Suprapubic skin (tissue), 4 donors: ENCODE measurements around the gene AGBL5. TPM values are rescaled to one million over a fixed set of nuclear protein-coding genes. Genes with fewer than 3 reads are reported as not detected.

Experiments used
- DNase-seq, 2 donors: peaks; one replicate each; pipeline ENCODE4 v3.0.0-alpha.2; 2019; ENCODE audit warnings: low spot score in 2 of 2
- H3K27ac ChIP-seq: fragments of 200-600 bp; sonication (generic); one replicate; pipeline ENCODE4 v1.5.1; 2019
- H3K27me3 ChIP-seq: fragments of 200-600 bp; sonication (generic); one replicate; pipeline ENCODE4 v1.5.1; 2019
- H3K36me3 ChIP-seq: fragments of 200-600 bp; sonication (generic); one replicate; pipeline ENCODE4 v1.5.1; 2019
- H3K4me1 ChIP-seq: fragments of 200-600 bp; sonication (generic); one replicate; pipeline ENCODE4 v1.5.1; 2019
- H3K4me3 ChIP-seq: fragments of 200-600 bp; sonication (generic); one replicate; pipeline ENCODE4 v1.5.1; 2019; ENCODE audit warnings: mild to moderate bottlenecking
- H3K9me3 ChIP-seq: fragments of 200-600 bp; sonication (generic); one replicate; pipeline ENCODE4 v1.5.1; 2019
- CTCF ChIP-seq, 2 donors: fragments of 200-600 bp in 1 of 2; fragments of 450-650 bp in 1 of 2; sonication (generic) in 1 of 2; IDR thresholded peaks; one replicate each; pipeline ENCODE4 v1.5.1; 2016 to 2019; ENCODE audit warnings: antibody characterized with exemption in 2 of 2, mild to moderate bottlenecking in 1 of 2, moderate library complexity in 1 of 2
- EP300 ChIP-seq: sonication (generic); formaldehyde crosslinking; IDR thresholded peaks from one replicate; pipeline ENCODE4 v1.6.1; 2017; ENCODE audit warnings: antibody characterized with exemption
- POLR2A ChIP-seq, 2 donors: fragments of 450-650 bp; IDR thresholded peaks; one replicate each; pipeline ENCODE4 v1.6.1; 2017; ENCODE audit warnings: antibody characterized with exemption in 2 of 2, mild to moderate bottlenecking in 2 of 2, moderate library complexity in 2 of 2
- POLR2AphosphoS5 ChIP-seq, 3 donors: sonication (generic); formaldehyde crosslinking; IDR thresholded peaks; one replicate each; pipeline ENCODE4 v1.6.1; 2017; ENCODE audit warnings: antibody characterized with exemption in 3 of 3
- WGBS: methylation state at CpG from one replicate; pipeline ENCODE4 v1.1.5; 2018; 5-methylcytosine and 5-hydroxymethylcytosine counted together
- total RNA-seq, 4 donors: library from RNA; depleted of rRNA; stranded (reverse); fragments of >200 nt; gene quantifications; one replicate each; pipeline ENCODE4 v1.1.0, GENCODE V29; 2016

Gene AGBL5
- total RNA-seq, 4 donors from 2014 or later: 15.3 to 18.9 (median 18.5) TPM

- DNase-seq: no peak
- WGBS: 4% methylated on average over 8 of the region's 11 CpGs
- H3K4me3 ChIP-seq: peak overlapping the region; percentile 94
- H3K27me3 ChIP-seq: no peaks in the 10 kb centered on the region
- no peaks in the 10 kb centered on the region for H3K9me3 ChIP-seq
- TF ChIP-seq POLR2AphosphoS5 (IDR thresholded peaks at IDR 0.05): no peak
- TF ChIP-seq CTCF (IDR thresholded peaks at IDR 0.05): no peak
- no peak for TF ChIP-seq EP300
- TF ChIP-seq POLR2A (IDR thresholded peaks at IDR 0.05): no peak
- peak overlapping the region; percentile 91 for H3K27ac ChIP-seq
- peaks cover 27% of the 10 kb centered on the region for H3K36me3 ChIP-seq
- peaks cover 46% of the 10 kb centered on the region for H3K4me1 ChIP-seq
Observed at GRCh38 chr2:27070653-27071276, 19.3 kb downstream of the AGBL5 start.

GRCh38 chr2:27071277-27071989, 20.0 kb downstream of the AGBL5 start, which contains the start of gene OST4:
Gene OST4, minus strand, starts transcription at chr2:27071654.
- WGBS: 0% methylated on average over 6 of the region's 86 CpGs
- peak; percentile 95 for DNase-seq
- Histone ChIP-seq H3K4me3 (peak within 1 kb of the TSS; percentile 94), H3K9me3 (no peaks in the 10 kb centered on the region), H3K27me3 (no peaks in the 10 kb centered on the region), H3K36me3 (peaks cover 23% of the 10 kb centered on the region), H3K4me1 (peaks cover 47% of the 10 kb centered on the region), H3K27ac (peak within 1 kb of the TSS; percentile 91)
- TF ChIP-seq POLR2AphosphoS5 (IDR thresholded peaks at IDR 0.05) (peak in 2 of 3 donors; percentile 48 to 57), POLR2A (IDR thresholded peaks at IDR 0.05) (peak; percentile 54 to 61), CTCF (IDR thresholded peaks at IDR 0.05) (no peak)

- no peaks in the 10 kb centered on the region for H3K9me3 ChIP-seq
- H3K27me3 ChIP-seq: no peaks in the 10 kb centered on the region
- DNase-seq: peak in 1 of 2 donors; percentile 86
- H3K27ac ChIP-seq: peak overlapping the region; percentile 91
- H3K4me1 ChIP-seq: peaks cover 47% of the 10 kb centered on the region
- peaks cover 19% of the 10 kb centered on the region for H3K36me3 ChIP-seq
- TF ChIP-seq POLR2AphosphoS5 (IDR thresholded peaks at IDR 0.05) (no peak), POLR2A (IDR thresholded peaks at IDR 0.05) (no peak), EP300 (no peak), CTCF (IDR thresholded peaks at IDR 0.05) (no peak)
- 4% methylated on average over 26 of the region's 34 CpGs for WGBS
- peak overlapping the region; percentile 94 for H3K4me3 ChIP-seq
Observed at GRCh38 chr2:27071990-27072830, 20.7 kb downstream of the AGBL5 start.

GRCh38 chr2:27072920-27073319, 21.5 kb downstream of the AGBL5 start:
- Histone ChIP-seq H3K36me3 (peaks cover 12% of the 10 kb centered on the region), H3K4me3 (no peak overlapping the region), H3K27me3 (no peaks in the 10 kb centered on the region), H3K9me3 (no peaks in the 10 kb centered on the region), H3K27ac (no peak overlapping the region), H3K4me1 (peaks cover 46% of the 10 kb centered on the region)
- no peak for DNase-seq
- TF ChIP-seq EP300 (no peak), POLR2A (IDR thresholded peaks at IDR 0.05) (no peak), CTCF (IDR thresholded peaks at IDR 0.05) (no peak), POLR2AphosphoS5 (IDR thresholded peaks at IDR 0.05) (no peak)
- 82% methylated on average over 5 of the region's 5 CpGs for WGBS
